A673 (cell line): ENCODE data around the gene CRABP1.

Source experiments
- EZH2 ChIP-seq: fragments of 200-600 bp; sonication (generic); IDR thresholded peaks from 2 replicates; pipeline ENCODE4 v1.6.1; 2017; ENCODE audit warnings: borderline replicate concordance, low read depth, mild to moderate bottlenecking, mixed read lengths, antibody characterized with exemption, low read length; ENCODE audit not compliant: poor library complexity, severe bottlenecking
- TF ChIP-seq, protein P1 (sequence below): fragments of 300-800, 200-600 bp; sonication (generic); conservative IDR thresholded peaks from 2 replicates; pipeline ENCODE4 v1.5.1; 2017; ENCODE audit warnings: low read depth, mild to moderate bottlenecking, antibody characterized with exemption, low read length, moderate library complexity, mixed read lengths

DNA sequence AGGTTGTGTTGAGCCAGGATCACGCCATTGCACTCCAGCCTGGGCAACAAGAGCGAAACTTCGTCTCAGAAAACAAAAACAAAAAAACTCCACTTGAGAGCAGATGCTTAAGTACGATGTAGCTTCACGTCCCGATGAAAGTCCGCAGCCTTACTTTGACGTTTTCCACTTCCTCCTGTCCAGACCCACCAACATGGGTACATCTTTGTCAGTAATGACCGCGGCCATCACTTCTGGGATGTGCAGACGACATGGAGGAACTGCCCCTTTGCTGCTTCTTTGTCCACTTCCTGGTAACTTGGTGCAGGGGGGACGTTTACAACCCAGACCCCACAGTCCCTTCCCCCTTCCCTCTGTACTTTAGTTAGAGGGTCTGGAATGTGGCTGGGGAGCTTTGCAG lies 48.7 kb downstream of the CRABP1 start:
- TF ChIP-seq, protein P1, sequence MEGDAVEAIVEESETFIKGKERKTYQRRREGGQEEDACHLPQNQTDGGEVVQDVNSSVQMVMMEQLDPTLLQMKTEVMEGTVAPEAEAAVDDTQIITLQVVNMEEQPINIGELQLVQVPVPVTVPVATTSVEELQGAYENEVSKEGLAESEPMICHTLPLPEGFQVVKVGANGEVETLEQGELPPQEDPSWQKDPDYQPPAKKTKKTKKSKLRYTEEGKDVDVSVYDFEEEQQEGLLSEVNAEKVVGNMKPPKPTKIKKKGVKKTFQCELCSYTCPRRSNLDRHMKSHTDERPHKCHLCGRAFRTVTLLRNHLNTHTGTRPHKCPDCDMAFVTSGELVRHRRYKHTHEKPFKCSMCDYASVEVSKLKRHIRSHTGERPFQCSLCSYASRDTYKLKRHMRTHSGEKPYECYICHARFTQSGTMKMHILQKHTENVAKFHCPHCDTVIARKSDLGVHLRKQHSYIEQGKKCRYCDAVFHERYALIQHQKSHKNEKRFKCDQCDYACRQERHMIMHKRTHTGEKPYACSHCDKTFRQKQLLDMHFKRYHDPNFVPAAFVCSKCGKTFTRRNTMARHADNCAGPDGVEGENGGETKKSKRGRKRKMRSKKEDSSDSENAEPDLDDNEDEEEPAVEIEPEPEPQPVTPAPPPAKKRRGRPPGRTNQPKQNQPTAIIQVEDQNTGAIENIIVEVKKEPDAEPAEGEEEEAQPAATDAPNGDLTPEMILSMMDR, result no peak
- no peak for TF ChIP-seq EZH2
